ENCODE data around the gene AMZ1. TPM values are rescaled to one million over a fixed set of nuclear protein-coding genes. Genes with fewer than 3 reads are reported as not detected.

Gene AMZ1
- total RNA-seq, 1 donor from 2014 or later = not detected

GRCh38 chr7:2763597-2763996 is 75.6 kb downstream of the AMZ1 start:
- Mint-ChIP-seq H3K36me3 (ENCODE audit: low read depth) (peaks cover 10% of the 10 kb centered on the region), H3K4me1 (peaks cover 40% of the 10 kb centered on the region), H3K27ac (ENCODE audit: unreplicated experiment) (no peak overlapping the region), H3K4me3 (no peak overlapping the region), H3K27me3 (ENCODE audit: low read depth) (no peaks in the 10 kb centered on the region), H3K9me3 (no peaks in the 10 kb centered on the region)
- TF ChIP-seq CTCF (conservative IDR thresholded peaks at IDR 0.05) = no peak
- no peak for DNase-seq (ENCODE audit: low read depth, low spot score)

GRCh38 chr7:2764621-2765020 is 76.6 kb downstream of the AMZ1 start:
- no peak overlapping the region for H3K4me3 Mint-ChIP-seq
- H3K9me3 Mint-ChIP-seq = peaks cover under 1% of the 10 kb centered on the region
- no peaks in the 10 kb centered on the region for H3K27me3 Mint-ChIP-seq (ENCODE audit: low read depth)
- peaks cover 33% of the 10 kb centered on the region for H3K4me1 Mint-ChIP-seq
- TF ChIP-seq CTCF (conservative IDR thresholded peaks at IDR 0.05) = no peak
- no peak for DNase-seq (ENCODE audit: low read depth, low spot score)
- H3K36me3 Mint-ChIP-seq (ENCODE audit: low read depth) = peaks cover 13% of the 10 kb centered on the region
- no peak overlapping the region for H3K27ac Mint-ChIP-seq (ENCODE audit: unreplicated experiment)

Other genes starting within 250 kb of the AMZ1 start
- not detected in 2 replicates for gene GRIFIN, start 211.8 kb upstream of the AMZ1 start, total RNA-seq
- 39.0 and 44.9 TPM in 2 replicates for gene LFNG, start 168.4 kb upstream of the AMZ1 start, total RNA-seq
- 47.3 and 52.7 TPM in 2 replicates for gene BRAT1, start 132.7 kb upstream of the AMZ1 start, total RNA-seq
- 18.4 and 22.4 TPM in 2 replicates for gene IQCE, start 129.2 kb upstream of the AMZ1 start, total RNA-seq
- gene TTYH3, start 56.2 kb upstream of the AMZ1 start, total RNA-seq = 225 and 237 TPM in 2 replicates
- 62.5 and 63.5 TPM in 2 replicates for gene GNA12, start 156.1 kb downstream of the AMZ1 start, total RNA-seq

All from neural crest cell (in vitro differentiated cells).